Measurements from ENCODE around the gene RBSN. TPM values are rescaled to one million over a fixed set of nuclear protein-coding genes. Genes with fewer than 3 reads are reported as not detected.

The RBSN gene
- total and polyA plus RNA-seq, 2 of the 4 experiments (the other 2 are of a cell fraction) = 8.7 to 33.7 TPM

- Histone ChIP-seq H3K18ac (ENCODE audit: low read depth, low read length) (no peak overlapping the region), H3K36me3 (ENCODE audit: control insufficient read depth, insufficient read depth, low read length) (peaks cover 4% of the 10 kb centered on the region), H3K9me3 (ENCODE audit: control insufficient read depth, insufficient read depth, low read length) (no peaks in the 10 kb centered on the region), H2BK15ac (ENCODE audit: low read depth, low read length) (no peak overlapping the region), H3K4ac (ENCODE audit: low read depth, low read length) (peak overlapping the region; percentile 38; the same call in 1 of the 2 replicates), H4K8ac (ENCODE audit: low read depth in 2 of 2, low read length in 2 of 2) (peak overlapping the region; percentile 39 to 70; a peak in 2 of 4 replicates), H3K4me3 (ENCODE audit: insufficient read depth, low read depth, low read length) (peak overlapping the region; percentile 93), H3K4me2 (ENCODE audit: low read depth, low read length) (peak overlapping the region; percentile 76), H2BK20ac (ENCODE audit: low read depth, low read length) (no peak overlapping the region), H4K91ac (ENCODE audit: insufficient read depth, low read depth, low read length) (no peak overlapping the region), H3K27ac (ENCODE audit: insufficient read depth, low read length) (no peak overlapping the region; the same call in 1 of the 2 replicates), H3K4me1 (ENCODE audit: control insufficient read depth, insufficient read depth, low read length) (peaks cover 9% of the 10 kb centered on the region), H4K20me1 (ENCODE audit: insufficient read depth, low read length) (peaks cover 9% of the 10 kb centered on the region), H3K56ac (ENCODE audit: extremely low read depth, insufficient read depth, low read length) (no peak overlapping the region), H3K23ac (ENCODE audit: low read depth, low read length) (peak overlapping the region; percentile 82), H3K27me3 (ENCODE audit: control insufficient read depth, insufficient read depth, low read length) (no peaks in the 10 kb centered on the region), H3K14ac (replicated peaks; ENCODE audit: low read depth, low read length) (peak overlapping the region; percentile 50), H2AK5ac (ENCODE audit: low read depth, low read length) (no peak overlapping the region), H2AK9ac (replicated peaks; ENCODE audit: low read depth, low read length, poor library complexity) (no peak overlapping the region), H4K5ac (ENCODE audit: low read depth, low read length) (no peak overlapping the region), H3K9me1 (ENCODE audit: insufficient read depth, low read length) (0 out of 2 replicates have a peak, but pooled peaks cover 4% of the 10 kb centered on the region), H2BK5ac (ENCODE audit: low read depth, low read length, poor library complexity, severe bottlenecking) (no peak overlapping the region), H3K79me1 (ENCODE audit: low read depth in 1 of 2, low read length in 2 of 2) (peaks cover 22 to 31% of the 10 kb centered on the region in 2 experiments), H3K9ac (ENCODE audit: low read depth, low read length) (peak overlapping the region; percentile 96), H2AFZ (replicated peaks; ENCODE audit: low read length, poor library complexity) (peak overlapping the region; percentile 99), H2BK120ac (ENCODE audit: low read depth, low read length) (no peak overlapping the region)
- ATAC-seq (ENCODE audit: low read depth) (no peak), DNase-seq (no peak)
- BruUV-seq (replicated peaks) = no TSS peak
- WGBS, 2 experiments (ENCODE audit: extremely low coverage in 2 of 2, insufficient read length in 1 of 2) = 90% methylated on average over 7 of the region's 13 CpGs; no CpG with 5 or more reads in 1 of the 2 experiments
- dilution Hi-C loops (cut with HindIII; ENCODE audit: low sequenced_read_pairs, unreplicated experiment) (no loop called here), intact Hi-C loops (cut with micrococcal nuclease) (no loop called here), in situ Hi-C loops (cut with MboI; ENCODE audit: low sequenced_read_pairs) (no loop called here)
- POLR2A ChIA-PET (ENCODE audit: unreplicated experiment) = interaction anchor here (0.6 kb wide), 1 partner anchor 27 kb away, joined by 3 read pairs; no protein-coding TSS in a partner anchor
- CTCF ChIA-PET = interaction anchor here (0.6 kb wide), 1 partner anchor 45 kb away, joined by 3 read pairs; no protein-coding TSS in a partner anchor
- TF ChIP-seq FOS (IDR thresholded peaks at IDR 0.05; ENCODE audit: low read depth, low read length) = no peak
- TF ChIP-seq POLR2A (IDR thresholded peaks at IDR 0.05; ENCODE audit: low read depth, low read length) = 0 out of 2 replicates have a peak, but pooled peaks have one; percentile 9
- TF ChIP-seq BHLHE40 (IDR thresholded peaks at IDR 0.05; ENCODE audit: low read depth, low read length) = no peak
Observed at GRCh38 chr3:15063656-15064286, 35.2 kb downstream of the RBSN start.

All from IMR-90 (cell line).